Vagina (tissue), 2 donors: ENCODE measurements around the gene RSPH3.

Experiments
- CTCF ChIP-seq, 3 experiments: fragments of 450-650 bp in 2 of 3; fragments of 200-600 bp in 1 of 3; sonication (generic) in 1 of 3; IDR thresholded peaks; one replicate each; pipeline ENCODE4 v1.5.1; 2017 to 2019; ENCODE audit warnings: antibody characterized with exemption in 3 of 3, mild to moderate bottlenecking in 2 of 3, moderate library complexity in 2 of 3
- POLR2A ChIP-seq, 2 donors: fragments of 450-650 bp; IDR thresholded peaks; one replicate each; pipeline ENCODE4 v1.6.1; 2017; ENCODE audit warnings: antibody characterized with exemption in 2 of 2, mild to moderate bottlenecking in 2 of 2, moderate library complexity in 2 of 2
- POLR2AphosphoS5 ChIP-seq, 2 donors: sonication (generic); formaldehyde crosslinking; IDR thresholded peaks; one replicate each; pipeline ENCODE4 v1.9.0; 2017; ENCODE audit warnings: antibody characterized with exemption in 2 of 2, mild to moderate bottlenecking in 2 of 2, low read depth in 1 of 2; ENCODE audit not compliant: insufficient read depth in 1 of 2

GRCh38 chr6:158954753-158955152 lies 45.2 kb downstream of the RSPH3 start:
- TF ChIP-seq POLR2A (IDR thresholded peaks at IDR 0.05) (no peak), CTCF (IDR thresholded peaks at IDR 0.05) (no peak), POLR2AphosphoS5 (IDR thresholded peaks at IDR 0.05; ENCODE audit: insufficient read depth in 1 of 2, low read depth in 1 of 2) (no peak)
